Measurements from ENCODE around the gene WDR7.

DNA sequence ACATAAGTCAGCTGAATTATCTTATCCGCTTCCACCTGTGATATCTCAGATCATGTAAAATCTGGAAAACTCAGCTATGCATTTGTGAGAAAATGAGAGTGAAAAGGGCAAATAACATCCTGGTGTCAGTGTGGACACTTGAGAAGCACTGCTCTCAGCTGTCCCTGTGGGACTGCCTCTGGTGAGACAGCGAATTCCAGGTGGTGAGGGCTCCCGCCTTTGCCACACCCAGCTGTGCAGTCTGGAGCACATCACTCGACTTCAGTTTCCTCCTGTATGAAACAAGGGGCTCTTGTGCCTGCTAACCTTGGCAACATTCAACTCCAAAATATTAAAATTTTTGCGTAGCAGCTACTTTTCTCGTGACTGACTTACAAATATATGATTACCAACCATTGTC, 300.9 kb downstream of the WDR7 start:
- TF ChIP-seq, protein P1, sequence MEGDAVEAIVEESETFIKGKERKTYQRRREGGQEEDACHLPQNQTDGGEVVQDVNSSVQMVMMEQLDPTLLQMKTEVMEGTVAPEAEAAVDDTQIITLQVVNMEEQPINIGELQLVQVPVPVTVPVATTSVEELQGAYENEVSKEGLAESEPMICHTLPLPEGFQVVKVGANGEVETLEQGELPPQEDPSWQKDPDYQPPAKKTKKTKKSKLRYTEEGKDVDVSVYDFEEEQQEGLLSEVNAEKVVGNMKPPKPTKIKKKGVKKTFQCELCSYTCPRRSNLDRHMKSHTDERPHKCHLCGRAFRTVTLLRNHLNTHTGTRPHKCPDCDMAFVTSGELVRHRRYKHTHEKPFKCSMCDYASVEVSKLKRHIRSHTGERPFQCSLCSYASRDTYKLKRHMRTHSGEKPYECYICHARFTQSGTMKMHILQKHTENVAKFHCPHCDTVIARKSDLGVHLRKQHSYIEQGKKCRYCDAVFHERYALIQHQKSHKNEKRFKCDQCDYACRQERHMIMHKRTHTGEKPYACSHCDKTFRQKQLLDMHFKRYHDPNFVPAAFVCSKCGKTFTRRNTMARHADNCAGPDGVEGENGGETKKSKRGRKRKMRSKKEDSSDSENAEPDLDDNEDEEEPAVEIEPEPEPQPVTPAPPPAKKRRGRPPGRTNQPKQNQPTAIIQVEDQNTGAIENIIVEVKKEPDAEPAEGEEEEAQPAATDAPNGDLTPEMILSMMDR (IDR thresholded peaks at IDR 0.05): no peak
- TF ChIP-seq EP300 (IDR thresholded peaks at IDR 0.05) (no peak), POLR2A (IDR thresholded peaks at IDR 0.05; ENCODE audit: low read depth) (no peak)
